GM18526 (cell line): ENCODE measurements around the gene PPP2R5C.

Experiments used
- POLR2A ChIP-seq: IDR thresholded peaks from 3 replicates; pipeline ENCODE4 v1.6.1; 2011; ENCODE audit not compliant: insufficient read length; ENCODE audit errors: extremely low read depth

PPP2R5C gene

GRCh38 chr14:101789222-101789621 is 27.7 kb downstream of the PPP2R5C start:
- no peak for TF ChIP-seq POLR2A

- no peak for TF ChIP-seq POLR2A
Observed at GRCh38 chr14:101790232-101790631, 28.7 kb downstream of the PPP2R5C start.

GRCh38 chr14:101791919-101792572 is 30.5 kb downstream of the PPP2R5C start:
- TF ChIP-seq POLR2A, result no peak

GRCh38 chr14:101796016-101796415 is 34.5 kb downstream of the PPP2R5C start:
- no peak for TF ChIP-seq POLR2A

GRCh38 chr14:101796479-101796878 is 35.0 kb downstream of the PPP2R5C start:
- TF ChIP-seq POLR2A, result no peak

GRCh38 chr14:101797856-101798255 is 36.3 kb downstream of the PPP2R5C start:
- no peak for TF ChIP-seq POLR2A

GRCh38 chr14:101808020-101808641 is 46.6 kb downstream of the PPP2R5C start:
- no peak for TF ChIP-seq POLR2A

GRCh38 chr14:101808894-101809670 is 47.6 kb downstream of the PPP2R5C start:
- no peak for TF ChIP-seq POLR2A

GRCh38 chr14:101809671-101810514 is 48.4 kb downstream of the PPP2R5C start:
- TF ChIP-seq POLR2A, result peak; percentile 57

GRCh38 chr14:101810897-101811621 is 49.5 kb downstream of the PPP2R5C start:
- no peak for TF ChIP-seq POLR2A

- TF ChIP-seq POLR2A, result no peak
Observed at GRCh38 chr14:101812071-101812470, 50.6 kb downstream of the PPP2R5C start.

- no peak for TF ChIP-seq POLR2A
Observed at GRCh38 chr14:101813171-101813759, 51.8 kb downstream of the PPP2R5C start.

GRCh38 chr14:101813833-101814232 is 52.3 kb downstream of the PPP2R5C start:
- TF ChIP-seq POLR2A, result no peak

GRCh38 chr14:101814934-101815333 is 53.4 kb downstream of the PPP2R5C start:
- TF ChIP-seq POLR2A, result no peak
